Measurements from ENCODE around the gene EGFL6.

GRCh38 chrX:13540602-13541001 is 28.8 kb upstream of the EGFL6 start:
- no peak for TF ChIP-seq CTCF (IDR thresholded peaks at IDR 0.05)
- TF ChIP-seq POLR2A (IDR thresholded peaks at IDR 0.05), result no peak
